OCI-LY1 (cell line): ENCODE measurements around the gene CACNB1.

Experiments
- EZH2 ChIP-seq: fragments of 200-600 bp; sonication (generic), shearing (Covaris generic); IDR thresholded peaks from 2 replicates; pipeline ENCODE4 v1.8.0; 2017; ENCODE audit warnings: borderline replicate concordance, mixed run types, mild to moderate bottlenecking, antibody characterized with exemption, low read length, moderate library complexity, mixed read lengths
- TF ChIP-seq, protein P1 (sequence below): fragments of 200-600 bp; sonication (generic), shearing (Covaris generic); IDR thresholded peaks from 2 replicates; pipeline ENCODE4 v1.5.1; 2017; ENCODE audit warnings: mild to moderate bottlenecking, antibody characterized with exemption, low read length, moderate library complexity, mixed read lengths

GRCh38 chr17:39145143-39145542 is 52.3 kb downstream of the CACNB1 start:
- TF ChIP-seq, protein P1, sequence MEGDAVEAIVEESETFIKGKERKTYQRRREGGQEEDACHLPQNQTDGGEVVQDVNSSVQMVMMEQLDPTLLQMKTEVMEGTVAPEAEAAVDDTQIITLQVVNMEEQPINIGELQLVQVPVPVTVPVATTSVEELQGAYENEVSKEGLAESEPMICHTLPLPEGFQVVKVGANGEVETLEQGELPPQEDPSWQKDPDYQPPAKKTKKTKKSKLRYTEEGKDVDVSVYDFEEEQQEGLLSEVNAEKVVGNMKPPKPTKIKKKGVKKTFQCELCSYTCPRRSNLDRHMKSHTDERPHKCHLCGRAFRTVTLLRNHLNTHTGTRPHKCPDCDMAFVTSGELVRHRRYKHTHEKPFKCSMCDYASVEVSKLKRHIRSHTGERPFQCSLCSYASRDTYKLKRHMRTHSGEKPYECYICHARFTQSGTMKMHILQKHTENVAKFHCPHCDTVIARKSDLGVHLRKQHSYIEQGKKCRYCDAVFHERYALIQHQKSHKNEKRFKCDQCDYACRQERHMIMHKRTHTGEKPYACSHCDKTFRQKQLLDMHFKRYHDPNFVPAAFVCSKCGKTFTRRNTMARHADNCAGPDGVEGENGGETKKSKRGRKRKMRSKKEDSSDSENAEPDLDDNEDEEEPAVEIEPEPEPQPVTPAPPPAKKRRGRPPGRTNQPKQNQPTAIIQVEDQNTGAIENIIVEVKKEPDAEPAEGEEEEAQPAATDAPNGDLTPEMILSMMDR = no peak
- TF ChIP-seq EZH2 = no peak
